ENCODE results near the gene RER1. TPM values are rescaled to one million over a fixed set of nuclear protein-coding genes. Genes with fewer than 3 reads are reported as not detected.

Gene RER1
- total RNA-seq, 1 experiment from 2014 or later = 110 TPM

DNA sequence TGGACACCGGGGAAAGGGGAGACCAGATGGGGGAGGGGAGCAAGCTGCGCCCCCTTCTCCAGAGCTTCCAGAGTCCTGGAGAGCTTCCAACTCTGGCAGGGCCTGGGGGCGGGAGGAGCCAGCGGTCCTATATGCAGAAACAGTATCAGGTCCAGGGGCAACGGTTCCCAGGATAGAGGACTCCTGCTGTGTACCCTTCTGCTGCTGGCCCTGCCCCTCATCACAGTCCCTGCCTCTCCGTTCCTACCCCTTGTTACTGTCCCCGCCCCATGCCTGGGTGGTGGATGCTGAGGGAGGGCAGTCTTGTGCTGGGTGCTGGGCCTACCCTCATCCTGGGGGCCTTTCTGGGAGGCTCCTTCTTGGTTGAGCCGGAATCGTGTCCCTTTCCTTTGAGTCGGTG lies 39.9 kb downstream of the RER1 start:
- Histone ChIP-seq H3K4me2 (ENCODE audit: insufficient read depth, insufficient read length, low read length) (no peak overlapping the region), H3K79me1 (ENCODE audit: insufficient read depth, low read depth, low read length, poor library complexity, severe bottlenecking) (no peaks in the 10 kb centered on the region), H3K9me3 (ENCODE audit: control insufficient read depth, low read depth, low read length) (no peaks in the 10 kb centered on the region), H2AK5ac (ENCODE audit: insufficient read length, low read length) (no peak overlapping the region), H3K56ac (ENCODE audit: insufficient read length, low read depth, low read length) (no peak overlapping the region), H3K23me2 (ENCODE audit: insufficient read length, low read depth, low read length, poor library complexity, severe bottlenecking) (no peaks in the 10 kb centered on the region), H4K8ac (replicated peaks; ENCODE audit: insufficient read length, low read depth, low read length) (no peak overlapping the region), H4K5ac (ENCODE audit: insufficient read length, low read depth, low read length) (no peak overlapping the region), H3K79me2 (ENCODE audit: insufficient read depth, low read length) (no peaks in the 10 kb centered on the region), H2BK15ac (ENCODE audit: low read depth, low read length) (no peak overlapping the region), H4K91ac (ENCODE audit: insufficient read length, low read depth, low read length) (no peak overlapping the region), H2BK5ac (ENCODE audit: insufficient read length, low read length) (no peak overlapping the region), H3K27ac (ENCODE audit: insufficient read length, low read depth, low read length) (no peak overlapping the region), H2BK120ac (ENCODE audit: low read depth, low read length, poor library complexity, severe bottlenecking) (no peak overlapping the region), H3K23ac (ENCODE audit: insufficient read length, low read depth, low read length) (no peak overlapping the region), H3K9ac (ENCODE audit: extremely low read depth, insufficient read length, low read length) (no peak overlapping the region), H2AFZ (ENCODE audit: low read length) (no peak overlapping the region), H3T11ph (ENCODE audit: low read length) (no peak overlapping the region), H2BK12ac (ENCODE audit: insufficient read length, low read depth, low read length) (no peak overlapping the region), H3K27me3 (ENCODE audit: insufficient read depth, low read length) (no peaks in the 10 kb centered on the region), H3K4ac (ENCODE audit: low read depth, low read length) (no peak overlapping the region), H3K18ac (ENCODE audit: insufficient read length, low read depth, low read length) (no peak overlapping the region), H3K4me1 (ENCODE audit: insufficient read depth, low read length) (no peaks in the 10 kb centered on the region), H3K14ac (ENCODE audit: insufficient read depth, low read length) (peak overlapping the region; percentile 37; the same call in 1 of the 2 replicates), H4K20me1 (ENCODE audit: control insufficient read depth, insufficient read depth, insufficient read length) (no peaks in the 10 kb centered on the region), H2BK20ac (ENCODE audit: low read depth, low read length, poor library complexity, severe bottlenecking) (no peak overlapping the region)
- H3K4me3 Mint-ChIP-seq = no peak overlapping the region
- H3K27ac Mint-ChIP-seq = no peak overlapping the region
- no peaks in the 10 kb centered on the region; a peak in 1 of 7 replicates for H3K36me3 Mint-ChIP-seq (ENCODE audit: insufficient read depth in 1 of 3, low read depth in 3 of 3)
- WGBS (ENCODE audit: extremely low coverage, insufficient read length, low lambda C conversion rate) = no CpG with 5 or more reads among the region's 10 CpGs
- peaks cover 27% of the 10 kb centered on the region for H3K27me3 Mint-ChIP-seq (ENCODE audit: low read depth)
- peaks cover 9 to 15% of the 10 kb centered on the region in 2 experiments for H3K9me3 Mint-ChIP-seq
- no peak for DNase-seq
- H3K4me1 Mint-ChIP-seq = 0 out of 4 replicates have a peak, but pooled peaks cover 0 to 4% of the 10 kb centered on the region in 2 experiments
- TF ChIP-seq CTCF (conservative IDR thresholded peaks at IDR 0.05) = no peak
